IMR-90 (cell line): ENCODE data around the gene CDC25B. TPM values are rescaled to one million over a fixed set of nuclear protein-coding genes. Genes with fewer than 3 reads are reported as not detected.
A peak's percentile ranks its signal among the peaks of the same experiment; 100 is the strongest.

Experiments used
- ATAC-seq: fragments of 200-7000 bp; cut with Tn5 transposase; 2 replicates; pipeline ENCODE4 v1.9.1; 2020; ENCODE audit warnings: low read depth, mild to moderate bottlenecking, moderate library complexity
- BruUV-seq: library from RNA; stranded (reverse); fragments of 400-500 nt; replicated peaks from 2 replicates; lab custom pipeline; 2021; lab: Mats Ljungman, UMichigan
- CTCF ChIA-PET: fragments of 300-600 bp; formaldehyde crosslinking; extraction: SDS; loops from one replicate; lab custom pipeline; 2021; ENCODE audit warnings: antibody characterized with exemption; lab: Yijun Ruan, JAX
- POLR2A ChIA-PET: fragments of 300-600 bp; sonication (Branson Sonifier 250); formaldehyde crosslinking; loops from one replicate; lab custom pipeline; 2022; ENCODE audit warnings: antibody characterized with exemption; ENCODE audit not compliant: unreplicated experiment; lab: Charles Lee
- DNase-seq: peaks from one replicate; pipeline ENCODE4 v3.0.0; 2013
- H2AFZ ChIP-seq: replicated peaks from 2 replicates; pipeline ENCODE3; 2013; ENCODE audit warnings: low read length, mild to moderate bottlenecking; ENCODE audit not compliant: poor library complexity
- H2AK5ac ChIP-seq: 2 replicates; pipeline ENCODE4 v1.6.1; 2013; ENCODE audit warnings: low read depth, low read length, inconsistent platforms
- H2AK9ac ChIP-seq: replicated peaks from 2 replicates; pipeline ENCODE3; 2013; ENCODE audit warnings: mild to moderate bottlenecking, low read depth, low read length, moderate library complexity; ENCODE audit not compliant: poor library complexity
- H2BK120ac ChIP-seq: 2 replicates; pipeline ENCODE4 v1.6.1; 2013; ENCODE audit warnings: low read depth, low read length, inconsistent platforms
- H2BK15ac ChIP-seq: 3 replicates; pipeline ENCODE4 v1.6.1; 2013; ENCODE audit warnings: low read depth, low read length, inconsistent platforms
- H2BK20ac ChIP-seq: 2 replicates; pipeline ENCODE4 v1.6.1; 2013; ENCODE audit warnings: low read depth, mild to moderate bottlenecking, inconsistent platforms, low read length, moderate library complexity
- H2BK5ac ChIP-seq: 2 replicates; pipeline ENCODE4 v1.6.1; 2013; ENCODE audit warnings: mild to moderate bottlenecking, low read depth, low read length, inconsistent platforms; ENCODE audit not compliant: poor library complexity, severe bottlenecking
- H3K14ac ChIP-seq: replicated peaks from 2 replicates; pipeline ENCODE4 v1.6.1; 2013; ENCODE audit warnings: low read depth, low read length, inconsistent platforms
- H3K18ac ChIP-seq: 2 replicates; pipeline ENCODE4 v1.6.1; 2013; ENCODE audit warnings: low read depth, low read length, control low read depth
- H3K23ac ChIP-seq: 2 replicates; pipeline ENCODE4 v1.6.1; 2013; ENCODE audit warnings: low read depth, low read length, inconsistent platforms
- H3K27ac ChIP-seq: 2 replicates; pipeline ENCODE4 v1.5.1; 2013; ENCODE audit warnings: mild to moderate bottlenecking, control low read depth, low read length; ENCODE audit not compliant: insufficient read depth
- H3K27me3 ChIP-seq: 2 replicates; pipeline ENCODE4 v1.6.1; 2013; ENCODE audit warnings: low read length; ENCODE audit not compliant: control insufficient read depth, insufficient read depth
- H3K36me3 ChIP-seq: 2 replicates; pipeline ENCODE4 v1.6.1; 2013; ENCODE audit warnings: low read length, mixed read lengths; ENCODE audit not compliant: control insufficient read depth, insufficient read depth
- H3K4ac ChIP-seq: 2 replicates; pipeline ENCODE4 v1.6.1; 2013; ENCODE audit warnings: low read depth, low read length, inconsistent platforms
- H3K4me1 ChIP-seq: 2 replicates; pipeline ENCODE4 v1.6.1; 2013; ENCODE audit warnings: low read length, mixed read lengths; ENCODE audit not compliant: control insufficient read depth, insufficient read depth
- H3K4me2 ChIP-seq: 2 replicates; pipeline ENCODE4 v1.6.1; 2013; ENCODE audit warnings: low read depth, mild to moderate bottlenecking, control low read depth, low read length, moderate library complexity
- H3K4me3 ChIP-seq: 2 replicates; pipeline ENCODE4 v1.5.1; 2013; ENCODE audit warnings: low read depth, mild to moderate bottlenecking, control low read depth, low read length, moderate library complexity; ENCODE audit not compliant: insufficient read depth
- H3K56ac ChIP-seq: 2 replicates; pipeline ENCODE4 v1.6.1; 2013; ENCODE audit warnings: low read length, inconsistent platforms; ENCODE audit not compliant: insufficient read depth; ENCODE audit errors: extremely low read depth
- H3K79me1 ChIP-seq, 2 experiments: 2 replicates each; pipeline ENCODE4 v1.6.1; 2013; ENCODE audit warnings: low read length in 2 of 2, inconsistent platforms in 1 of 2, low read depth in 1 of 2
- H3K9ac ChIP-seq: 2 replicates; pipeline ENCODE4 v1.6.1; 2013; ENCODE audit warnings: low read depth, low read length, control low read depth
- H3K9me1 ChIP-seq: 2 replicates; pipeline ENCODE4 v1.6.1; 2013; ENCODE audit warnings: low read length, inconsistent platforms; ENCODE audit not compliant: insufficient read depth
- H3K9me3 ChIP-seq: 2 replicates; pipeline ENCODE4 v1.6.1; 2013; ENCODE audit warnings: low read length; ENCODE audit not compliant: control insufficient read depth, insufficient read depth
- H4K20me1 ChIP-seq: 2 replicates; pipeline ENCODE4 v1.6.1; 2013; ENCODE audit warnings: low read length, inconsistent platforms; ENCODE audit not compliant: insufficient read depth
- H4K5ac ChIP-seq: 2 replicates; pipeline ENCODE4 v1.6.1; 2013; ENCODE audit warnings: mild to moderate bottlenecking, low read depth, low read length, control low read depth
- H4K8ac ChIP-seq, 2 experiments: 2 replicates each; pipeline ENCODE4 v1.6.1; 2013; ENCODE audit warnings: low read depth in 2 of 2, low read length in 2 of 2, control low read depth in 1 of 2, inconsistent platforms in 1 of 2
- H4K91ac ChIP-seq: 2 replicates; pipeline ENCODE4 v1.6.1; 2013; ENCODE audit warnings: low read depth, low read length, inconsistent platforms; ENCODE audit not compliant: insufficient read depth
- BHLHE40 ChIP-seq: fragments of 150-350 bp; IDR thresholded peaks from 2 replicates; pipeline ENCODE4 v1.6.1; 2016; ENCODE audit warnings: mild to moderate bottlenecking, low read depth, low read length
- CEBPB ChIP-seq: IDR thresholded peaks from 2 replicates; pipeline ENCODE4 v1.6.1; 2012; ENCODE audit warnings: low read depth, low read length, improper control_type of control experiment
- CHD1 ChIP-seq: IDR thresholded peaks from 2 replicates; pipeline ENCODE4 v1.6.1; 2012; ENCODE audit warnings: low read depth, low read length, improper control_type of control experiment
- CTCF ChIP-seq: conservative IDR thresholded peaks from 2 replicates; pipeline ENCODE4 v1.5.1; 2012; ENCODE audit warnings: mild to moderate bottlenecking, low read depth, low read length, improper control_type of control experiment
- ELK1 ChIP-seq: fragments of 150-350 bp; IDR thresholded peaks from 2 replicates; pipeline ENCODE4 v1.6.1; 2016; ENCODE audit warnings: low read depth, mild to moderate bottlenecking, low read length, moderate library complexity, borderline replicate concordance
- FOS ChIP-seq: fragments of 150-350 bp; IDR thresholded peaks from 2 replicates; pipeline ENCODE4 v1.6.1; 2016; ENCODE audit warnings: low read depth, low read length
- MAFK ChIP-seq: IDR thresholded peaks from 2 replicates; pipeline ENCODE4 v1.6.1; 2012; ENCODE audit warnings: low read depth, low read length, improper control_type of control experiment
- MAZ ChIP-seq: IDR thresholded peaks from 2 replicates; pipeline ENCODE4 v1.6.1; 2012; ENCODE audit warnings: low read depth, mild to moderate bottlenecking, low read length, improper control_type of control experiment, moderate library complexity, borderline replicate concordance
- MXI1 ChIP-seq: IDR thresholded peaks from 2 replicates; pipeline ENCODE4 v1.6.1; 2012; ENCODE audit warnings: low read depth, mild to moderate bottlenecking, low read length, moderate library complexity, borderline replicate concordance
- NFE2L2 ChIP-seq: fragments of 150-350 bp; IDR thresholded peaks from 2 replicates; pipeline ENCODE4 v1.6.1; 2016; ENCODE audit warnings: low read depth, mild to moderate bottlenecking, low read length
- POLR2A ChIP-seq: IDR thresholded peaks from 2 replicates; pipeline ENCODE4 v1.6.1; 2012; ENCODE audit warnings: mild to moderate bottlenecking, low read depth, low read length
- RAD21 ChIP-seq: IDR thresholded peaks from 2 replicates; pipeline ENCODE4 v1.6.1; 2012; ENCODE audit warnings: low read length, improper control_type of control experiment
- RCOR1 ChIP-seq: IDR thresholded peaks from 2 replicates; pipeline ENCODE4 v1.6.1; 2012; ENCODE audit warnings: mild to moderate bottlenecking, low read length, improper control_type of control experiment; ENCODE audit not compliant: insufficient replicate concordance
- RFX5 ChIP-seq: IDR thresholded peaks from 2 replicates; pipeline ENCODE4 v1.8.0; 2012; ENCODE audit warnings: low read depth, mild to moderate bottlenecking, low read length, moderate library complexity
- SMC3 ChIP-seq: fragments of 150-350 bp; IDR thresholded peaks from 2 replicates; pipeline ENCODE4 v1.6.1; 2016; ENCODE audit warnings: low read depth, mild to moderate bottlenecking, antibody characterized with exemption, low read length, moderate library complexity
- USF2 ChIP-seq: fragments of 150-350 bp; IDR thresholded peaks from 2 replicates; pipeline ENCODE4 v1.6.1; 2017; ENCODE audit warnings: mild to moderate bottlenecking, antibody characterized with exemption, low read length, low read depth
- WGBS, 2 experiments: methylation state at CpG; one replicate each; pipeline versions ENCODE4 v1.1.5 to v1.1.7; 2013; ENCODE audit warnings: missing lambda C conversion rate in 2 of 2; ENCODE audit not compliant: insufficient read length in 1 of 2; ENCODE audit errors: extremely low coverage in 2 of 2; 5-methylcytosine and 5-hydroxymethylcytosine counted together
- dilution Hi-C: fragments of 300-500 bp; cut with HindIII; formaldehyde crosslinking; loops from one replicate; pipeline ENCODE4 v1.14.3; 2018; ENCODE audit warnings: low sequenced_read_pairs; ENCODE audit not compliant: unreplicated experiment
- in situ Hi-C: fragments of 300-500 bp; cut with MboI; formaldehyde crosslinking; loops from 3 replicates; pipeline ENCODE4 v1.14.3; 2019; ENCODE audit warnings: low sequenced_read_pairs, inconsistent platforms, mixed read lengths
- intact Hi-C: fragments of 100-400 bp; cut with micrococcal nuclease; formaldehyde crosslinking; loops from 2 replicates; pipeline ENCODE4 v1.10.0; 2022
- polyA plus RNA-seq, 3 experiments: library from polyadenylated mRNA; depleted of rRNA; stranded (reverse); fragments of >200 nt; gene quantifications; 2 replicates each; pipeline ENCODE4 v1.2.3, GENCODE V29; 2012; ENCODE audit warnings: low replicate concordance in 1 of 3
- total RNA-seq: library from RNA; depleted of rRNA; stranded (reverse); fragments of >200 nt; gene quantifications from 2 replicates; pipeline ENCODE4 v1.2.3, GENCODE V29; 2012

Gene CDC25B
- total and polyA plus RNA-seq, 2 of the 4 experiments (the other 2 are of a cell fraction), result 14.5 to 50.5 TPM

GRCh38 chr20:3808544-3808943 is 12.4 kb downstream of the CDC25B start:
- BruUV-seq, result no TSS peak
- H3K4me3 ChIP-seq, result no peak overlapping the region
- H2AFZ ChIP-seq, result peak overlapping the region; percentile 79
- peak overlapping the region; percentile 95 for H2BK5ac ChIP-seq
- no peaks in the 10 kb centered on the region for H3K27me3 ChIP-seq
- intact Hi-C loops (no loop called here), dilution Hi-C loops (no loop called here), in situ Hi-C loops (no loop called here)
- peaks cover 36% of the 10 kb centered on the region for H3K4me1 ChIP-seq
- peak overlapping the region; percentile 99 for H4K91ac ChIP-seq
- peak overlapping the region; percentile 95 for H2BK120ac ChIP-seq
- peak overlapping the region; percentile 94; the same call in 1 of the 2 replicates for H3K23ac ChIP-seq
- H2BK15ac ChIP-seq, result peak overlapping the region; percentile 96; the same call in 2 of the 3 replicates
- CTCF ChIA-PET, result no interaction called here
- no peak for DNase-seq
- peak overlapping the region; percentile 99 for H2BK20ac ChIP-seq
- H3K4ac ChIP-seq, result peak overlapping the region; percentile 97
- POLR2A ChIA-PET, result no interaction called here
- H2AK9ac ChIP-seq, result peak overlapping the region; percentile 97
- H4K8ac ChIP-seq, result peak overlapping the region; percentile 92 to 97
- H3K56ac ChIP-seq, result peak overlapping the region; percentile 90
- peak overlapping the region; percentile 96 for H3K27ac ChIP-seq
- H3K9ac ChIP-seq, result peak overlapping the region; percentile 45
- TF ChIP-seq RCOR1 (no peak), ELK1 (no peak), MXI1 (no peak), MAFK (no peak), MAZ (no peak), SMC3 (no peak), RFX5 (no peak), BHLHE40 (no peak), NFE2L2 (no peak), FOS (no peak), CEBPB (no peak), POLR2A (no peak), CTCF (no peak), USF2 (no peak), CHD1 (no peak), RAD21 (no peak)
- peak overlapping the region; percentile 96 for H2AK5ac ChIP-seq
- peaks cover 11 to 61% of the 10 kb centered on the region in 2 experiments for H3K79me1 ChIP-seq
- H4K20me1 ChIP-seq, result no peaks in the 10 kb centered on the region
- peaks cover 27% of the 10 kb centered on the region for H3K9me1 ChIP-seq
- H4K5ac ChIP-seq, result peak overlapping the region; percentile 90
- peak overlapping the region; percentile 89 for H3K18ac ChIP-seq
- no peak for ATAC-seq
- H3K36me3 ChIP-seq, result peaks cover 27% of the 10 kb centered on the region
- no CpG with 5 or more reads among the region's 3 CpGs for WGBS, 2 experiments
- H3K9me3 ChIP-seq, result no peaks in the 10 kb centered on the region
- H3K4me2 ChIP-seq, result no peak overlapping the region
- peak overlapping the region; percentile 98 for H3K14ac ChIP-seq
